Measurements from ENCODE around the gene SMAD4. TPM values are rescaled to one million over a fixed set of nuclear protein-coding genes. Genes with fewer than 3 reads are reported as not detected.

Gene SMAD4
- total RNA-seq, result 100 to 1,000 TPM in 4 of 6 donors, 10 to 100 TPM in 2; 94.7 to 140 (median 107) TPM

DNA sequence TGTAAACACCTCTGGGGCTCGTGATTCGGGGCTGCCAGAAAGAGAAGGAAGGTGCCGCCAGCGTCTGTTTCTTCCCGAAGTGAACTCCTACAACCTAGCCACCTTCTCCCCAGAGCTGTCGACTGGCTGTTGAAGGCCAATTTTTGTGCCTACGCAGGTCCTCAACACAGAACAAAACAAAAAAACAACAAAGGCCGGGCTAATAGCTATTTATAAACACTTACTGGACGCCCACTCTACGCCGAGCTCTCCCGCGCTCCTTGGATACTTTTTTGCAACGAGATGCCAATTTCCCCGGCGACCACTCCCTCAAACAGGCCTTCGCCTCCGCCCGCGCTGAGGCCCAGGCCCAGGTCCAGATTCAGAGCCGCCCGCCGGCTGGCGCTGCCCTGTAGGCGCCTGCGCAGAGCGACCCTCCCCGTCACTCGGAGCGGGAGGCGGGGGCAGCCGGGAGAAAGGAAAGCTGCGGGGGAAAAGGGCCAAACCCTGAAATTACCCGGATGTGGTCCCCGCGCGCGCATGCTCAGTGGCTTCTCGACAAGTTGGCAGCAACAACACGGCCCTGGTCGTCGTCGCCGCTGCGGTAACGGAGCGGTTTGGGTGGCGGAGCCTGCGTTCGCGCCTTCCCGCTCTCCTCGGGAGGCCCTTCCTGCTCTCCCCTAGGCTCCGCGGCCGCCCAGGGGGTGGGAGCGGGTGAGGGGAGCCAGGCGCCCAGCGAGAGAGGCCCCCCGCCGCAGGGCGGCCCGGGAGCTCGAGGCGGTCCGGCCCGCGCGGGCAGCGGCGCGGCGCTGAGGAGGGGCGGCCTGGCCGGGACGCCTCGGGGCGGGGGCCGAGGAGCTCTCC is at the start of gene SMAD4:
TSS of gene SMAD4 (plus strand) at position 520 of the 843 bp plus-strand sequence. CDS start 16,834 bp downstream, outside the sequence.
- Histone ChIP-seq H3K4me1 (peaks cover 15 to 59% (median 51%) of the 10 kb centered on the region in 4 donors), H3K27me3 (no peaks in the 10 kb centered on the region), H3K9me3 (no peaks in the 10 kb centered on the region), H3K4me3 (peak within 1 kb of the TSS; percentile 64 to 96 (median 78)), H3K27ac (peak within 1 kb of the TSS; percentile 96 to 99 (median 99)), H3K36me3 (peaks cover 0 to 16% (median 2%) of the 10 kb centered on the region in 4 donors)
- DNase-seq (peak; percentile 95 to 98), ATAC-seq (ENCODE audit: low FRiP score in 2 of 2) (peak; percentile 98)
- 2% methylated on average over 17 to 32 of the region's 79 CpGs for WGBS, 2 donors
- TF ChIP-seq POLR2A (IDR thresholded peaks at IDR 0.05) (peak in 3 of 4 donors; percentile 79 to 98 (median 95)), POLR2AphosphoS5 (IDR thresholded peaks at IDR 0.05) (peak; percentile 96), EP300 (IDR thresholded peaks at IDR 0.05) (peak in 1 of 4 donors; percentile 3)
- TF ChIP-seq, protein P1, sequence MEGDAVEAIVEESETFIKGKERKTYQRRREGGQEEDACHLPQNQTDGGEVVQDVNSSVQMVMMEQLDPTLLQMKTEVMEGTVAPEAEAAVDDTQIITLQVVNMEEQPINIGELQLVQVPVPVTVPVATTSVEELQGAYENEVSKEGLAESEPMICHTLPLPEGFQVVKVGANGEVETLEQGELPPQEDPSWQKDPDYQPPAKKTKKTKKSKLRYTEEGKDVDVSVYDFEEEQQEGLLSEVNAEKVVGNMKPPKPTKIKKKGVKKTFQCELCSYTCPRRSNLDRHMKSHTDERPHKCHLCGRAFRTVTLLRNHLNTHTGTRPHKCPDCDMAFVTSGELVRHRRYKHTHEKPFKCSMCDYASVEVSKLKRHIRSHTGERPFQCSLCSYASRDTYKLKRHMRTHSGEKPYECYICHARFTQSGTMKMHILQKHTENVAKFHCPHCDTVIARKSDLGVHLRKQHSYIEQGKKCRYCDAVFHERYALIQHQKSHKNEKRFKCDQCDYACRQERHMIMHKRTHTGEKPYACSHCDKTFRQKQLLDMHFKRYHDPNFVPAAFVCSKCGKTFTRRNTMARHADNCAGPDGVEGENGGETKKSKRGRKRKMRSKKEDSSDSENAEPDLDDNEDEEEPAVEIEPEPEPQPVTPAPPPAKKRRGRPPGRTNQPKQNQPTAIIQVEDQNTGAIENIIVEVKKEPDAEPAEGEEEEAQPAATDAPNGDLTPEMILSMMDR (IDR thresholded peaks at IDR 0.05), result peak in 3 of 6 experiments; percentile 6 to 19 (median 10)

DNA sequence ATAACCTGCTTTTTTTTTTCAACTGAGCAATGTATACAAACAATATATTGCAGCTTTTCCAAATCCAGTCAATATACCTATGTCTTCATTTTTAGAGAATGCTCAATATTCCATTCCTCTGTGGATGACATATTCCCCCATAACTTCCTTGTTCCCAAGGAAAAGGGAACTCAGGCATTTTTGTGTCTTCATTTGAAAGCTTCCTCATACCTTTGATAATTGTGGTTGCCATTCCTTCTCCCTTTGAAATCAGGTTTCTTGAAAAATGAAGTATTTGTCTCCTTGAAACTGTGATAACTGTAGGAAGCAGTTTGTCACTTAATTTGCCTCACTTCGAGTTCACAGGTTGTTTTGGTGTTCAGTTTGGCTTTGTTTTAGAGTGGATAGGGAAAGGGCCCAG is 48.6 kb upstream of the SMAD4 start:
- 78 to 81% methylated on average over 1 of the region's 1 CpG for WGBS, 2 donors
- Histone ChIP-seq H3K4me3 (no peak overlapping the region), H3K9me3 (peaks cover 0 to 7% (median 0%) of the 10 kb centered on the region in 4 donors), H3K36me3 (peaks cover 3 to 38% (median 18%) of the 10 kb centered on the region in 4 donors), H3K27ac (no peak overlapping the region), H3K27me3 (no peaks in the 10 kb centered on the region), H3K4me1 (peaks cover 0 to 4% (median 0%) of the 10 kb centered on the region in 4 donors)
- DNase-seq (no peak), ATAC-seq (ENCODE audit: low FRiP score in 2 of 2) (no peak)
- no peak for TF ChIP-seq POLR2A (IDR thresholded peaks at IDR 0.05)
- TF ChIP-seq POLR2AphosphoS5 (IDR thresholded peaks at IDR 0.05), result no peak
- TF ChIP-seq, protein P1 (IDR thresholded peaks at IDR 0.05), result no peak
- TF ChIP-seq EP300 (IDR thresholded peaks at IDR 0.05), result no peak

DNA sequence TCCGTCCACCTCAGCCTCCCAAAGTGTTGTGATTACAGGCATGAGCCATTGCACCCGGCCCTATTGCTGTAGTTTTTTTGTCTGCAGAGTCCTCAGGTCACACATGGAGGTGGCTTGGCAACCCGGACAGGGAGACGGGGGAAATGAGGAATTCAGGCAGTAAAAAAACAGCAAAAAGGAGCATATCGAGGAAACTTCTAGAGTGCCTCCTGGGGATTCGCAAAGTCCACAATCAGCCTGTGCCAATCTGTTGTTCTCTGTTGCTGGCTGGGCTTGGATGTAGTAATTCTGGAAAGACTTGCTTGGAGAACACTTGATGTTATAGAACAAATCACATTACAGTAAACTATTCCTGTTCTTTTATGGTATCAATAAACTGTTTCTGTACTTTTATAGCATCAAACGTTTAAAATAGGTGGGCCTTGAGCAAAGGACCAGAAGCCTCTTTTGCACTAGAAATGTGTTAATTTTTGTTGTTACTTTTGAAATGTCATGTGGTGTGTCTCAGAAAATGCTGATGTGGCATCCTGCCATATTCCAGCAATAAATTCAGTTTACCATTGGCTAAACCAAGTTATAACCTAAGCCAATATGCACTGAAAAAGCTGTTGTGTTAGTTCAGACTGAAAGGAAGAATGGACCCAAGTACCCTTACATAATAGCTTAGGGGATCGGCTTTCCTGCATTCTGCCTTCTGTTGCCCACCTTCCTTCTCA is 47.8 kb upstream of the SMAD4 start:
- H3K4me3 ChIP-seq, result no peak overlapping the region
- H3K27me3 ChIP-seq, result no peaks in the 10 kb centered on the region
- no peak overlapping the region for H3K27ac ChIP-seq
- no peak for DNase-seq
- peaks cover 0 to 2% (median 0%) of the 10 kb centered on the region in 4 donors for H3K9me3 ChIP-seq
- ATAC-seq (ENCODE audit: low FRiP score in 2 of 2), result no peak
- peaks cover 2 to 37% (median 10%) of the 10 kb centered on the region in 4 donors for H3K36me3 ChIP-seq
- peaks cover 0 to 6% (median 0%) of the 10 kb centered on the region in 4 donors for H3K4me1 ChIP-seq
- 86 to 87% methylated on average over 8 of the region's 8 CpGs for WGBS, 2 donors
- TF ChIP-seq EP300 (IDR thresholded peaks at IDR 0.05) (no peak), POLR2A (IDR thresholded peaks at IDR 0.05) (no peak), POLR2AphosphoS5 (IDR thresholded peaks at IDR 0.05) (no peak)
- TF ChIP-seq, protein P1 (IDR thresholded peaks at IDR 0.05), result no peak

DNA sequence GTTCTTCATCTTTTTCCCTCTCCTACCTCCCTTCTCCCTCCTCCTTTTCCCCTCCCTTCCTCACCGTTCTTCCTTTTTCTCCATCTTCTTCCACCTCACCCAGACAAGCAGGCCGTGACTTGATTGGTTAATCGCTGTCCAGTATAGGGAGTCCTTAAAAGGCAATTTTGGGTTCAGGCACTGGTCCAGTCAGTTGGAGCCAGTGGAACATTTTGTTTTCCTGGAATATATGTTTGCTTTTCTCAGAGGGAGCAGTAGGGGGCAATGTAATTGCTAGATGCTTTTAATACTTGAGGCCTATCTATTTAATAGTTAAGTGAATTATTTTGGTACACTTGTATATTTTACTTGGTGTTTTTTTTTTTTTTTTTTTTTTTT is 47.2 kb upstream of the SMAD4 start:
- Histone ChIP-seq H3K36me3 (peaks cover 2 to 36% (median 7%) of the 10 kb centered on the region in 4 donors), H3K27me3 (no peaks in the 10 kb centered on the region), H3K9me3 (no peaks in the 10 kb centered on the region), H3K27ac (no peak overlapping the region), H3K4me1 (peaks cover 0 to 6% (median 0%) of the 10 kb centered on the region in 4 donors), H3K4me3 (no peak overlapping the region)
- ATAC-seq (ENCODE audit: low FRiP score in 2 of 2) (no peak), DNase-seq (no peak)
- TF ChIP-seq, protein P1 (IDR thresholded peaks at IDR 0.05), result no peak
- TF ChIP-seq POLR2AphosphoS5 (IDR thresholded peaks at IDR 0.05), result no peak
- TF ChIP-seq EP300 (IDR thresholded peaks at IDR 0.05), result no peak
- TF ChIP-seq POLR2A (IDR thresholded peaks at IDR 0.05), result no peak
- WGBS, 2 donors, result 96% methylated on average over 3 of the region's 3 CpGs
